Uterus (tissue), 4 donors: ENCODE measurements around the gene CLSTN1. TPM values are rescaled to one million over a fixed set of nuclear protein-coding genes. Genes with fewer than 3 reads are reported as not detected.

Source experiments
- DNase-seq, 2 donors: peaks; one replicate each; pipeline ENCODE4 v3.0.0-alpha.2; 2019 to 2020
- H3K27ac ChIP-seq, 2 donors: fragments of 200-600 bp; sonication (generic); 1 replicate in 1 of 2; 2 replicates in 1 of 2; pipeline ENCODE4 v1.5.1; 2016 to 2018
- H3K27me3 ChIP-seq, 2 donors: fragments of 200-600 bp; sonication (generic); one replicate each; pipeline ENCODE4 v1.5.1; 2018 to 2019; ENCODE audit warnings: control low read depth in 1 of 2
- H3K36me3 ChIP-seq, 2 donors: fragments of 200-600 bp; sonication (generic); one replicate each; pipeline ENCODE4 v1.5.1; 2019; ENCODE audit warnings: control low read depth in 1 of 2
- H3K4me1 ChIP-seq, 2 donors: fragments of 200-600 bp; sonication (generic); one replicate each; pipeline ENCODE4 v1.5.1; 2018 to 2019; ENCODE audit warnings: control low read depth in 1 of 2
- H3K4me3 ChIP-seq, 2 donors: fragments of 200-600 bp; sonication (generic); 1 replicate in 1 of 2; 2 replicates in 1 of 2; pipeline ENCODE4 v1.5.1; 2018 to 2019; ENCODE audit warnings: mild to moderate bottlenecking in 1 of 2
- H3K9me3 ChIP-seq, 2 donors: fragments of 200-600 bp; sonication (generic); one replicate each; pipeline ENCODE4 v1.5.1; 2019; ENCODE audit warnings: control low read depth in 1 of 2
- POLR2A ChIP-seq, 2 donors: fragments of 450-650 bp; IDR thresholded peaks; one replicate each; pipeline ENCODE4 v1.6.1; 2016; ENCODE audit warnings: antibody characterized with exemption in 2 of 2, mild to moderate bottlenecking in 1 of 2, moderate library complexity in 1 of 2
- intact Hi-C: fragments of 100-400 bp; cut with DNase I; formaldehyde crosslinking; loops from one replicate; pipeline ENCODE4 v1.15.1; 2023; ENCODE audit warnings: low total_unique reads
- total RNA-seq, 4 donors: library from RNA; depleted of rRNA in 3 of 4; stranded (reverse); fragments of >200 nt in 3 of 4; gene quantifications; one replicate each; pipeline versions ENCODE4 v1.1.0 to v1.2.4, GENCODE V29; 2014 to 2023
- TF ChIP-seq, protein P1 (sequence below), 4 experiments: fragments of 200-600 bp in 2 of 4; fragments of 450-650 bp in 2 of 4; sonication (generic) in 2 of 4; IDR thresholded peaks; one replicate each; pipeline ENCODE4 v1.5.1; 2016 to 2019; ENCODE audit warnings: antibody characterized with exemption in 4 of 4, mild to moderate bottlenecking in 2 of 4, moderate library complexity in 1 of 4
- donor health status: DM: yes; HTN: yes; CAD: no.

Gene CLSTN1
- total RNA-seq, 4 donors from 2014 or later: 46.8 to 184 (median 94.0) TPM

- Histone ChIP-seq H3K27ac (peak overlapping the region in 1 of 2 donors; percentile 14), H3K27me3 (no peaks in the 10 kb centered on the region), H3K4me1 (peaks cover 0 to 15% of the 10 kb centered on the region in 2 donors), H3K4me3 (no peak overlapping the region), H3K36me3 (no peaks in the 10 kb centered on the region), H3K9me3 (no peaks in the 10 kb centered on the region)
- intact Hi-C loops: no loop called here
- TF ChIP-seq POLR2A (IDR thresholded peaks at IDR 0.05): no peak
- TF ChIP-seq, protein P1, sequence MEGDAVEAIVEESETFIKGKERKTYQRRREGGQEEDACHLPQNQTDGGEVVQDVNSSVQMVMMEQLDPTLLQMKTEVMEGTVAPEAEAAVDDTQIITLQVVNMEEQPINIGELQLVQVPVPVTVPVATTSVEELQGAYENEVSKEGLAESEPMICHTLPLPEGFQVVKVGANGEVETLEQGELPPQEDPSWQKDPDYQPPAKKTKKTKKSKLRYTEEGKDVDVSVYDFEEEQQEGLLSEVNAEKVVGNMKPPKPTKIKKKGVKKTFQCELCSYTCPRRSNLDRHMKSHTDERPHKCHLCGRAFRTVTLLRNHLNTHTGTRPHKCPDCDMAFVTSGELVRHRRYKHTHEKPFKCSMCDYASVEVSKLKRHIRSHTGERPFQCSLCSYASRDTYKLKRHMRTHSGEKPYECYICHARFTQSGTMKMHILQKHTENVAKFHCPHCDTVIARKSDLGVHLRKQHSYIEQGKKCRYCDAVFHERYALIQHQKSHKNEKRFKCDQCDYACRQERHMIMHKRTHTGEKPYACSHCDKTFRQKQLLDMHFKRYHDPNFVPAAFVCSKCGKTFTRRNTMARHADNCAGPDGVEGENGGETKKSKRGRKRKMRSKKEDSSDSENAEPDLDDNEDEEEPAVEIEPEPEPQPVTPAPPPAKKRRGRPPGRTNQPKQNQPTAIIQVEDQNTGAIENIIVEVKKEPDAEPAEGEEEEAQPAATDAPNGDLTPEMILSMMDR (IDR thresholded peaks at IDR 0.05): no peak
- no peak for DNase-seq
Observed at GRCh38 chr1:9844106-9844505, 20.3 kb upstream of the CLSTN1 start.

- TF ChIP-seq POLR2A (IDR thresholded peaks at IDR 0.05): no peak
- TF ChIP-seq, protein P1 (IDR thresholded peaks at IDR 0.05): no peak
- H3K36me3 ChIP-seq: no peaks in the 10 kb centered on the region
- no peak for DNase-seq
Observed at GRCh38 chr1:9843576-9843945, 19.8 kb upstream of the CLSTN1 start.

GRCh38 chr1:9842781-9843575 lies 19.2 kb upstream of the CLSTN1 start:
- Histone ChIP-seq H3K4me3 (no peak overlapping the region), H3K4me1 (peaks cover 0 to 15% of the 10 kb centered on the region in 2 donors), H3K27ac (no peak overlapping the region), H3K27me3 (no peaks in the 10 kb centered on the region), H3K36me3 (no peaks in the 10 kb centered on the region), H3K9me3 (no peaks in the 10 kb centered on the region)
- intact Hi-C loops: no loop called here
- no peak for TF ChIP-seq POLR2A (IDR thresholded peaks at IDR 0.05)
- TF ChIP-seq, protein P1 (IDR thresholded peaks at IDR 0.05): no peak
- DNase-seq: no peak

More at GRCh38 chr1:9843576-9843945, 19.8 kb upstream of the CLSTN1 start:
- H3K4me3 ChIP-seq: no peak overlapping the region
- H3K27me3 ChIP-seq: no peaks in the 10 kb centered on the region
- no peaks in the 10 kb centered on the region for H3K9me3 ChIP-seq
- H3K27ac ChIP-seq: peak overlapping the region in 1 of 2 donors; percentile 14
- peaks cover 0 to 15% of the 10 kb centered on the region in 2 donors for H3K4me1 ChIP-seq
- intact Hi-C loops: no loop called here

DNA sequence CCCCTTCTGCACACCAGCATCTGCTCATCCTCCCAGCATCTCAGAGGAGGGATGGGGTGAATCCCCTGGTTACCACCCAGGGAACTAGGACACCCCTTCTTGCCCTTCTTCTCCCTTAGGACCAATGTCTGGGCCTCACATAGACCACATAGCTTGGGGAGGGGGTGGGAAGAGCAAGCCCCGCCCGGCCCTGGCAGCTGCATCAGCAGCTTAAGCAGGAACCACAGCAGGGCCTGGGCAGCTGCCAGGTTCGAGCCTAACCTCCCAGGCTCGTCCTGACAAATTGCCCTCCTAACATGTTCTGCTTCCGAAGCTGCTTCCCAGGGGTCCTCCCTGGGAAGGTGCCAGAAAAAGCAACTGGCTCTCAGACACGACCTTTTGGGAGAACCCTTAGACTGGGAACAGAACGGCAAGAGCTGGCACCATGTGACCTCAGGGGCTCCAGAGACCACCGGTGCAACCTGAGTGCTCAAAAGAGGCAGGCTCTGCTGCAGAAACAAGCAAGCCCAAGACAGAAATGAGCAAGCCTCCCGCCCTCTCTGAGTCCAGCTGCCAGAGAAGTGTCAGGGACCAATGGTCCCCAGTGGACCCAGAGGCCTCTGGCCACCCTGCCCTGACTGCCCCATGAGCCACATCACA lies 18.4 kb upstream of the CLSTN1 start:
- Histone ChIP-seq H3K36me3 (no peaks in the 10 kb centered on the region), H3K27ac (no peak overlapping the region), H3K4me3 (no peak overlapping the region), H3K4me1 (peaks cover 0 to 15% of the 10 kb centered on the region in 2 donors), H3K9me3 (no peaks in the 10 kb centered on the region), H3K27me3 (no peaks in the 10 kb centered on the region)
- no peak for TF ChIP-seq POLR2A (IDR thresholded peaks at IDR 0.05)
- TF ChIP-seq, protein P1 (IDR thresholded peaks at IDR 0.05): no peak
- intact Hi-C loops: no loop called here
- no peak for DNase-seq

- no peak overlapping the region for H3K4me3 ChIP-seq
- H3K4me1 ChIP-seq: peaks cover 0 to 15% of the 10 kb centered on the region in 2 donors
- intact Hi-C loops: no loop called here
- DNase-seq: no peak
- H3K27ac ChIP-seq: no peak overlapping the region
- no peaks in the 10 kb centered on the region for H3K27me3 ChIP-seq
- no peaks in the 10 kb centered on the region for H3K36me3 ChIP-seq
- no peak for TF ChIP-seq POLR2A (IDR thresholded peaks at IDR 0.05)
- TF ChIP-seq, protein P1 (IDR thresholded peaks at IDR 0.05): no peak
- no peaks in the 10 kb centered on the region for H3K9me3 ChIP-seq
Observed at GRCh38 chr1:9841460-9841859, 17.7 kb upstream of the CLSTN1 start.
